GM12892 (cell line): ENCODE results near the gene MYO16.

ENCODE experiments used
- DNase-seq: peaks from one replicate; pipeline ENCODE4 v3.0.0; 2011; ENCODE audit not compliant: insufficient read length
- FAIRE-seq: peaks from 2 replicates; lab custom pipeline; 2011; peaks lifted over from hg19 to GRCh38; lab: Jason Lieb, UNC
- POLR2A ChIP-seq: IDR thresholded peaks from 2 replicates; pipeline ENCODE4 v1.6.1; 2011; ENCODE audit warnings: low read depth, low read length, control low read depth
- POLR2AphosphoS5 ChIP-seq: IDR thresholded peaks from 2 replicates; pipeline ENCODE4 v1.6.1; 2011; ENCODE audit warnings: low read depth, low read length, control low read depth
- TAF1 ChIP-seq: IDR thresholded peaks from 2 replicates; pipeline ENCODE4 v1.6.1; 2011; ENCODE audit warnings: low read depth, mild to moderate bottlenecking, control low read depth, low read length, borderline replicate concordance

MYO16 gene

DNA sequence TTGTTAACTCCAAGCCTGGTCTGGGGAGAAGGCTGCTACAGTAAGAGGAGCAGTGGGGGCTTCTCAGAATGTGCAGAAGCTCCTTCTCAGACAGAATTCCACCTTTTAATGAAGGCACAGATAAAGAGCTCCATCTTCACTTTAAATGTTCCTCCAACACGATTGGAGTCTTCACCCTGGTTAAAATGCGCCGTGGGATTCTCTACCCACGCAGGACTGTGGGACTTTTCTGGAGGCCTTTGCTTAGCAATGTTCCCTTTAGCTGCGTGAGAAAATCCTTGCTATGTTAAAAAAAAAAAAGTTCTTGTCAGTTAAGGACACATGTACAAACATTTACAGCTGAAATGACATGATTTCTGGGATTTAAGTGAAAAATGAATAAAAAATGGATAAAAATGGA, 546.3 kb downstream of the MYO16 start:
- FAIRE-seq = no peak

DNA sequence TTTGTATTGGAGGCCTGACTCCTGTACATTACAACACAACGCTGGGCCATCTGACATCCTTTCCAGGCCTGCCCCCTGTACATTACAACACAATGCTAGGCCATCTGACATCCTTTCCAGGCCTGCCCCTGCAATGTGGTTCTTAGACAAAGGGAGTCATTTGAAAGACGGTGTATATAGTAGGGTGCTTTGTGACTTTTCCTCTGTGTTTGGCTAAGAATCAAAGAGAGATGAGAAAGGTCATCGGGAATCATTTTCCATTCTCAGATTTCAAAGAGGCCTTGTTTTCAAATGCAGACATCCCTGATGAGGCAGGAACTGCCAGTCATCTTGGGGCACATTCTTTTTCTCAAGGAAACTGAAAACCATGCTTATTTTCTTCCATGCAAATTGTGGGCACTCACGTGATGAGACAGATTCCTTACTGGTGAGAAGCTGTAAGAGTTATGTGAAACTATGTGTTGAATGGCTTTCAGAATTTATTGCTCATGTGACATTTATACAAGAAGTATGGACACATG, 551.6 kb downstream of the MYO16 start:
- TF ChIP-seq POLR2A = no peak
- TF ChIP-seq POLR2AphosphoS5 = no peak
- no peak for TF ChIP-seq TAF1
- DNase-seq = no peak
- FAIRE-seq = no peak

More for the DNA sequence above, 546.3 kb downstream of the MYO16 start:
- DNase-seq = no peak
- TF ChIP-seq TAF1 (no peak), POLR2AphosphoS5 (no peak), POLR2A (no peak)

DNA sequence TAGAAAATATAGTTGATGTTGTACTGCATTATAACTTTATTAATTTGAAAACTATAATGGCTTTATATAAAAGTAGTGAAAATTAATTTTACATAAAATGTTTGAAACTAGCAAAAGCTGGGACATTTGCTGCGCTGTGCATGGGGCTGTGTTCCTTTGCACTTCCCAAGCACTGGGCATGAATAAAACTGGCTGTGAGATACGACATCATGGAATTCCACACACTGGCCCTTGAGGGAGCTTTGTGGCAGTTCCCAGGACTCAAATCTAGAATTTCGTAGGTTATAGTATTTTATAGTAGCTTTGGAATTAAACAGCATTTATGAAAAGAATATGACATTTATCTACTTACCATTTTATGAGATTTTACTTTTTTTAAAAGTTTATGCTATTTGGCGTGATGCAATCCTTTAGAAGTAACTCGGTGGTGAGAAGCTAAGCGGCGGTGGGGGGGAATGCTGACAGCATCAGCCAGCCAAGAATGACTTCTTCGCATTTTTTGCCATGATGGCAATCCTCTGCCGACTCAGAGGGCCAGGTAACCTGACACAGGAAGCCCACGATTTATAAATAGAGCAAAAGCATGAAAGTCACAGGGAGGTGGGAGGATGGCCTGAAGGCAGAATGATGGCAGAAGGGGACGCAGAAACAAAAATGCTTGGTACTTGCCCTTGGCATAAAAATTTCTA, 553.5 kb downstream of the MYO16 start:
- no peak for FAIRE-seq
- no peak for DNase-seq
- TF ChIP-seq TAF1 (no peak), POLR2AphosphoS5 (no peak), POLR2A (no peak)

DNA sequence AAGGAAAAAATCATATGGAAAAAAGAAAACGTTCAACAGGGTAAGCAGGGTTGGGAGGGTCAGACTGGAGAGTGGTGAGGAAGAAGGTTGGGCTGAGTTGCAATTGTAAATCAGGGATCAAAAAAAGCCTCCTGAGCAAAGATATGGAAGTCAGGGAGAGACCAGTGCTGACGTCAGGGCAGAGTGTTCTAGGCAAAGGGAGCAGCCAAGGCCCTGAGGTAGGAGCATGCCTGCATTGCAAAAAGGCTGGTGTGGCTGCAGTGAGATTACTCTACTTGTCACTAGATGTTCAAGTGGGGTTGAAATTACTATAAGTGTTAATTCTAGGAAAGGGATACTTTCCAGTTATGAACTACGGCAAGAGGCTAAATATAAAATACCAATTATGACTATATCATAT, 562.0 kb downstream of the MYO16 start:
- DNase-seq = no peak
- no peak for FAIRE-seq
- TF ChIP-seq POLR2A (no peak), POLR2AphosphoS5 (no peak), TAF1 (no peak)

DNA sequence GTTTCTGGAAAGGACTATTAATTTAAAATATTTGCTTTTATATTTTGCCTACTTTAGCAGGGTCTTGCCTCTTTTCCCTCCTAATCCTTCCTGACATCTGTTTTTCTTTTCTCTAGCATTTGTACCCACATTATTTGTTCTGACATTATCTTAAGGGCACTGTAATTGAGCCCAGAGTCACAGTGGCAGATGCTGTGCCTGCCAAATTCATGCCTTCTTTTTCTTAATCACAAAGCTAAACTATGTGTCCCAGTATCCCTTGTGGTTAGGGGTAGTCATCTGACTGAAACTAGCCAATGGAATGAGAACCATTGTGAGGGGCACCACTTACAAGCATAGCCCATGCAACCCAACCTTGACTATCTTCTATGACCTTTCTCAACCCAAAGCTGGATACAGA, 562.9 kb downstream of the MYO16 start:
- no peak for FAIRE-seq
- no peak for TF ChIP-seq POLR2AphosphoS5
- no peak for DNase-seq

DNA sequence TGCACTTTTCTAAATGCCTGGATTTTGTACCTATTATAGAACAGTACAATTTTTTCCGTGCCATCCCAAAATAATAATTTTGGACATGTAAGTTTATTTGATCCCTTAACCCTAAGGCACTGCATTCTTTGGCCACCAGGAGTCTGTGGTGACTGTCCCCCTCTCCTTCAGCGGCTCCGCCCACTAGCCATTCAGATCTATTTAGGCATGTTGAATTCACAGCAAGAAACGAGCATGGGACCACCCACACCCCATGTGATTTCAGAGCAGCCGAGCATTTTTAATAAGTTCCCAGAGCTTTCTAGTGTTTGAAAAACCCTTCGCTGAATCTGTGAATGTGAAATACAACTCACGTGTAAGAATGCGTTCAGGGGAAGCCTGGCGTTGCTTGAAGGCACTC, 567.5 kb downstream of the MYO16 start:
- TF ChIP-seq TAF1 (no peak), POLR2AphosphoS5 (no peak), POLR2A (no peak)
- FAIRE-seq (no peak), DNase-seq (no peak)

DNA sequence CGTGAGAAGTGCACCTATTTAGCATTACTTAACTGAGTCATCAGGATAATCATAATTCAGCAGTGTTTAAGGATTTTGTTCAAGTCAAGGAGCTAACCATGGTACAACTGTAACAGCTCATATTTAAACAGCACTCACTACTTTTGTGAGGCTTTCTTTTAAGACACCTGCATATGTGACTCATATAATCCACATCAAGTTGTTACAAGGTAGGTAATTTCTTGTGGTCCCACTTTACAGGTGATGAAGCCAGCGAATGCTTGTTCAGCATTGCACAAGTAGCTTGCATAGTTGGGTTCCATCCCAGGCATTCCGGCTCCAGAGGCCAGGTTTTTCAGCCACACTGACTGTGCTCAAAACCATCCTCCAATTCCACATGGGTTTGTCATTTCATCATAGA, 569.2 kb downstream of the MYO16 start:
- FAIRE-seq (no peak), DNase-seq (no peak)
- TF ChIP-seq TAF1 (no peak), POLR2A (no peak), POLR2AphosphoS5 (no peak)

DNA sequence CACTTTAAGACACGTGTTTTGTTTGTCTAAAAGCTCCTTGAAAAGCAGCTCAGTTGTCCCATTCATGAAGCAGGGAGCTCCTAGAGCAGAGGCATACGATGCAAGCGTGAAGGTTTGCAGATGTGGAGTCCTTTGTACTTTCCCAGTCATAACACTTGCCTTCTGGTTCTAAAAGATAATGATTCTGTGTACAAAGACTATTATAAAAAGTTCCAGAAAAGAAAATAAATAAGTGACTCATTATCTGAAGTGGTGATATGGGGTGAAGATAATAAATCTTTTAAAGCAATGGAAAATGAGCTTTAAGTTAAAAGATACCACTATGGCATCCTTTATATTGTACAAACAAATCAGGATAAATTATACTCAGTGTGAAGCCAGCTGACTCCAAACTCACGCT, 569.9 kb downstream of the MYO16 start:
- FAIRE-seq (no peak), DNase-seq (no peak)
- no peak for TF ChIP-seq POLR2A
- no peak for TF ChIP-seq POLR2AphosphoS5
- TF ChIP-seq TAF1 = no peak

DNA sequence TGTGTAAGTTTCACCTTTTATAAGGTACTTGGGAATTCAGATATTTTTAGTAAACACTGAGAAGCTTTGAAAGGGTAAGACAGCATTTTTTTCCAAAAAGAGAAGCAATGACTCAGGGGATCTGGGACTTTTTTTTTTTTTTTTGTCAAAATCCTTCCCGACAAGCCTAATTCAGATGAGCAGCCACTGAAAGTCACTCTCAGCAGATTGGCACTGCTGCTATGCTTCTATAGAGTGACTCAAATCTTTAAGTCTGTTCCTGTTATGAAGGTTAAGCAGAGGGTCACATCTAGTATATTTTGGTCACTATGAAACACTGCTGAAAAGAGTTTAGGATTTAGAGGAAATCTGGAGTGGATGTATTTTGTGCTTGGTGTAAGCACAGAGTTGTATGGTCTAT, 571.1 kb downstream of the MYO16 start:
- FAIRE-seq = no peak
- no peak for DNase-seq
- TF ChIP-seq POLR2A (no peak), TAF1 (no peak), POLR2AphosphoS5 (no peak)

DNA sequence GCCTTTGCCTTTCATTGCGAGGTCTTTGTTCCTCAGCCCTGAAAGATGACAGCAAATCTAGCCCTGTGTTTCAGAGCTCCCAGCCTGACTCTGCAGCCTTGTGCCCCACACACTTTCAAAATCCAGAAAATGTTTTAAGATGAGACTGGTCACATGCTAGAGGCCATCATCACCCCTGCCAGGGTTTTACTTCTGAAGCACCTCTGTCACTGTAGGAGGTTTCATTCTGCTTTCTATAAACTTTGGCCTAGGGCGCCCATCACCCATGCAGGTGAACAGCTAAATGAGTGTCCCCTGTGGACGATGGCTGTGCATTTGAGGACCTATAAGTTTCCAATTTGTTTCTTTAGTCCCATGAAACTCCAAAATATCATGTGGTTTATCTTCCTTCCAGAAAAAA, 574.2 kb downstream of the MYO16 start:
- no peak for DNase-seq
- no peak for FAIRE-seq
- TF ChIP-seq TAF1 (no peak), POLR2A (no peak), POLR2AphosphoS5 (no peak)

DNA sequence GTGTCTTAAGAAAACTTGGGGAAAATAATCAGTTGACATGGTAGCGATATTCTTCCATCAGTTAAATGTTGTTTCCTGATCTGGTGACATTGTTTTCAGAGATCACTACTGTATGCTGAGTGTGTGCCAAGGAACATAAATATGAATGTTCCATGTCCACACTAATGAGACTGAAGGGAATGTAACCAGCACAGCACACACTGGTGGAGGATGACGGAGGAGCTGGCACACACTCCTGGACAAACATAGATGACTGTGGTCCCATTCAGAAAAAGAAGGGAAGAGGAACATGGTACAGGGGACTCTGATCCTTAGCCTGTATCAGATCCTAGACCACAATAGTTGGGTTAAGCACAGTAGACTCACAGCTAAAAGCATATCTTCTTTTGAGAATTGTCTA, 574.8 kb downstream of the MYO16 start:
- DNase-seq (no peak), FAIRE-seq (no peak)
- TF ChIP-seq TAF1 (no peak), POLR2A (no peak)

DNA sequence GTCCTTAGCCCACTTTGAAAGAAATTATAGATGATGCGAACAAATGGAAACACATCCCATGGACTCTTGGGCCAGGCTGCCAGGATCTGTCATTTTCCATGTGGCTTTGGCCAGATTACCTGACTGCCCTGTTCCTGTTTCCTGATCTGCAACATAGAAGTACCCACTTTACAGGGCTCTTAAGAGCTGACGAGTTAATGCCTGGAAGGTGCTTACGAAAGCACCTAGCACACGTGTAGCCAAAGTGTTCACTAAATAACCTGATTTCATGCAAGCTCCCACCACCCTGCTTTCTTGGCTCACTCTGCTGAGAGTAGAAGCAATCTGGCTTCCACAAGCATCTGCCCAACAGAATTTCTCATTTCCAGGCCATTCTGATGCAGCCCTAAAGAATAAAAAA, 575.2 kb downstream of the MYO16 start:
- DNase-seq = no peak
- FAIRE-seq = no peak
- no peak for TF ChIP-seq POLR2AphosphoS5
- TF ChIP-seq TAF1 = no peak
- TF ChIP-seq POLR2A = no peak

DNA sequence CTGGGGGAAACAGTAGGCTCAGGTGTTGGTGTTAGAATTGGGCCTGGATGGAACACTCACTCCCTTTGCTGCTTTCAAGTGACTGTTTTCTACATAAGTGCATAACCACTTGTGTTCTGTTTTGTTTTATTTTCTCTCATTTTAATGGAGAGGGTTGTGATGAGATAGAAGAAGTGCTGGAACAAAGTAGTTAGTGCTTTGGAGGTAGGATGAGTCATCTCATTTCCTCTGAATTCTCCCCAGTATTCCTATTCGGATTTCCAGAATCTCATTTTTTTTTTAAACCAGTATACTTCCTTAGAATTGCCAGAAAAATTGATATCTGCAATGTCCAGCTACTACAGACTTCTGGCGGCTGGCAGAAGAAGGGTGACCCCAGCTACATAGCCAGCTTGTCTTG, 575.9 kb downstream of the MYO16 start:
- FAIRE-seq (no peak), DNase-seq (no peak)
- TF ChIP-seq POLR2A (no peak), TAF1 (no peak), POLR2AphosphoS5 (no peak)
